ENCODE data around the gene GP2. TPM values are rescaled to one million over a fixed set of nuclear protein-coding genes. Genes with fewer than 3 reads are reported as not detected.
A peak's percentile ranks its signal among the peaks of the same experiment; 100 is the strongest.

Gene GP2
- polyA plus RNA-seq, 3 donors, result 1.3 to 7.9 (median 6.7) TPM

- no peak for DNase-seq
Measured at GRCh38 chr16:20306401-20306800, 20.9 kb downstream of the GP2 start.

GRCh38 chr16:20303012-20303411, 24.3 kb downstream of the GP2 start:
- no peak for DNase-seq

- no peak for DNase-seq
Measured at GRCh38 chr16:20302389-20302788, 24.9 kb downstream of the GP2 start.

- DNase-seq, result no peak
Measured at GRCh38 chr16:20301840-20302239, 25.5 kb downstream of the GP2 start.

- peak; percentile 27 for DNase-seq
Measured at GRCh38 chr16:20300312-20301097, 26.8 kb downstream of the GP2 start.

- no peak for DNase-seq
Measured at GRCh38 chr16:20298452-20298851, 28.9 kb downstream of the GP2 start.

- DNase-seq, result no peak
Measured at GRCh38 chr16:20291208-20292206, 35.8 kb downstream of the GP2 start.

- no peak for DNase-seq
Measured at GRCh38 chr16:20289571-20289970, 37.7 kb downstream of the GP2 start.

GRCh38 chr16:20285993-20286499, 41.3 kb downstream of the GP2 start:
- DNase-seq, result no peak

GRCh38 chr16:20280259-20280658, 47.1 kb downstream of the GP2 start:
- DNase-seq, result no peak

GRCh38 chr16:20271893-20272292, 55.4 kb downstream of the GP2 start:
- DNase-seq, result no peak

- DNase-seq, result no peak
Measured at GRCh38 chr16:20268409-20268808, 58.9 kb downstream of the GP2 start.

- no peak for DNase-seq
Measured at GRCh38 chr16:20265019-20265418, 62.3 kb downstream of the GP2 start.

GRCh38 chr16:20263138-20263855, 64.0 kb downstream of the GP2 start:
- no peak for DNase-seq

GRCh38 chr16:20262248-20262647, 65.1 kb downstream of the GP2 start:
- DNase-seq, result no peak

- no peak for DNase-seq
Measured at GRCh38 chr16:20260215-20261009, 66.9 kb downstream of the GP2 start.

Other genes starting within 250 kb of the GP2 start
- 100 to 1,000 TPM in 2 of 3 donors, 10 to 100 TPM in 1; 99.8 to 156 (median 152) TPM for gene UMOD, start 25.2 kb upstream of the GP2 start, polyA plus RNA-seq (ENCODE audit: insufficient read length in 3 of 3)
- under 1 TPM in 2 of 3 donors, not detected in 1; 0.11 to 0.19 TPM for gene PDILT, start 77.2 kb upstream of the GP2 start, polyA plus RNA-seq (ENCODE audit: insufficient read length in 3 of 3)
- 1 to 10 TPM; 4.9 to 6.4 (median 5.2) TPM for gene ACSM5, start 82.0 kb upstream of the GP2 start, polyA plus RNA-seq (ENCODE audit: insufficient read length in 3 of 3)
- 100 to 1,000 TPM in 1 of 3 donors, 10 to 100 TPM in 2; 62.8 to 102 (median 99.4) TPM for gene ACSM2A, start 124.0 kb upstream of the GP2 start, polyA plus RNA-seq (ENCODE audit: insufficient read length in 3 of 3)
- 10 to 100 TPM; 62.8 to 79.7 (median 70.7) TPM for gene ACSM2B, start 248.9 kb upstream of the GP2 start, polyA plus RNA-seq (ENCODE audit: insufficient read length in 3 of 3)